HCT116 (cell line): Measurements from ENCODE around the gene DAPK1. TPM values are rescaled to one million over a fixed set of nuclear protein-coding genes. Genes with fewer than 3 reads are reported as not detected.
"Not testable (repeated sequence)": the region's sequence is repeated elsewhere in the genome, so short reads cannot be mapped to it uniquely, and the experiment has no call there.

Experiments
- ATAC-seq: fragments of 200-7000 bp; cut with Tn5 transposase; 2 replicates; pipeline ENCODE4 v1.9.1; 2020; ENCODE audit warnings: mild to moderate bottlenecking, moderate library complexity
- BruUV-seq: library from RNA; stranded (reverse); fragments of 400-500 nt; replicated peaks from 2 replicates; lab custom pipeline; 2021; lab: Mats Ljungman, UMichigan
- CTCF ChIA-PET: fragments of 300-600 bp; sonication (Branson Sonifier 250); formaldehyde crosslinking; loops from one replicate; lab custom pipeline; 2021; ENCODE audit warnings: antibody characterized with exemption; lab: Charles Lee
- POLR2A ChIA-PET: fragments of 300-600, 350-600 bp; sonication (Branson Sonifier 250); formaldehyde crosslinking; loops from one replicate; lab custom pipeline; 2021; ENCODE audit warnings: antibody characterized with exemption; lab: Charles Lee
- RAD21 ChIA-PET, 2 experiments: fragments of 300-600 bp; sonication (Branson Sonifier 250); formaldehyde crosslinking; loops; one replicate each; lab custom pipeline; 2023; ENCODE audit warnings: low total read pairs in 2 of 2; ENCODE audit not compliant: uncharacterized antibody in 2 of 2, unreplicated experiment in 2 of 2, low non-redundant PET in 1 of 2; lab: Charles Lee
- DNase-seq: peaks from one replicate; pipeline ENCODE4 v3.0.0-alpha.2; 2010; ENCODE audit warnings: low read depth, low spot score
- H2AFZ ChIP-seq: fragments of 200-600 bp; shearing (Covaris generic), sonication (generic); 2 replicates; pipeline ENCODE4 v1.6.1; 2017; ENCODE audit warnings: low read depth, mixed run types, mixed read lengths, antibody characterized with exemption, low read length; ENCODE audit not compliant: poor library complexity, severe bottlenecking
- H3K27ac ChIP-seq: 2 replicates; pipeline ENCODE4 v1.5.1; 2012; ENCODE audit warnings: low read depth, low read length
- H3K27me3 ChIP-seq: fragments of 200-600 bp; sonication (generic); 2 replicates; pipeline ENCODE4 v1.6.1; 2016; ENCODE audit warnings: mixed run types, low read length, mixed read lengths; ENCODE audit not compliant: insufficient read depth
- H3K36me3 ChIP-seq, 2 experiments: fragments of 200-500 bp in 1 of 2; fragments of 200-600 bp in 1 of 2; sonication (Bioruptor generic) in 1 of 2; sonication (generic) in 1 of 2; 2 replicates each; pipeline versions ENCODE4 v1.5.1 to v1.6.1; 2014 to 2016; ENCODE audit warnings: low read length in 2 of 2, inconsistent platforms in 1 of 2, mixed read lengths in 1 of 2, mixed run types in 1 of 2; ENCODE audit not compliant: insufficient read depth in 2 of 2, control insufficient read depth in 1 of 2
- H3K4me1 ChIP-seq, 2 experiments: fragments of 200-600 bp in 1 of 2; sonication (generic) in 1 of 2; 2 replicates each; pipeline versions ENCODE4 v1.5.1 to v1.6.1; 2012 to 2017; ENCODE audit warnings: low read length in 2 of 2, inconsistent platforms in 1 of 2, mild to moderate bottlenecking in 1 of 2, mixed read lengths in 1 of 2, mixed run types in 1 of 2, moderate library complexity in 1 of 2; ENCODE audit not compliant: insufficient read depth in 2 of 2, control insufficient read depth in 1 of 2
- H3K4me2 ChIP-seq: fragments of 200-600 bp; sonication (generic); 2 replicates; pipeline ENCODE4 v1.6.1; 2017; ENCODE audit warnings: mixed run types, low read length, mixed read lengths
- H3K4me3 ChIP-seq, 2 experiments: fragments of 200-600 bp in 1 of 2; sonication (generic) in 1 of 2; replicated peaks in 1 of 2; 2 replicates each; pipeline ENCODE4 v1.5.1; 2011 to 2016; ENCODE audit warnings: low read length in 2 of 2, control low read depth in 1 of 2, low read depth in 1 of 2, mild to moderate bottlenecking in 1 of 2, mixed read lengths in 1 of 2, mixed run types in 1 of 2
- H3K79me2 ChIP-seq: fragments of 200-600 bp; sonication (generic); 2 replicates; pipeline ENCODE4 v1.6.1; 2017; ENCODE audit warnings: mild to moderate bottlenecking, mixed run types, low read length, moderate library complexity, mixed read lengths; ENCODE audit not compliant: insufficient read depth
- H3K9ac ChIP-seq: fragments of 200-600 bp; sonication (generic); 2 replicates; pipeline ENCODE4 v1.6.1; 2016; ENCODE audit warnings: low read length, mixed read lengths
- H3K9me2 ChIP-seq: fragments of 200-600 bp; sonication (generic), shearing (Covaris generic); 2 replicates; pipeline ENCODE4 v1.6.1; 2017; ENCODE audit warnings: mixed run types, mild to moderate bottlenecking, moderate library complexity; ENCODE audit not compliant: insufficient read depth
- H3K9me3 ChIP-seq, 2 experiments: fragments of 200-500 bp in 1 of 2; fragments of 200-600 bp in 1 of 2; sonication (Bioruptor generic) in 1 of 2; sonication (generic) in 1 of 2; 2 replicates each; pipeline ENCODE4 v1.6.1; 2014 to 2017; ENCODE audit warnings: low read length in 2 of 2, mixed read lengths in 2 of 2, inconsistent platforms in 1 of 2, low read depth in 1 of 2, mild to moderate bottlenecking in 1 of 2, mixed run types in 1 of 2, moderate library complexity in 1 of 2; ENCODE audit not compliant: control insufficient read depth in 1 of 2, insufficient read depth in 1 of 2
- H4K20me1 ChIP-seq: fragments of 200-600 bp; sonication (generic), shearing (Covaris generic); 2 replicates; pipeline ENCODE4 v1.6.1; 2017; ENCODE audit warnings: mixed run types, mild to moderate bottlenecking, moderate library complexity; ENCODE audit not compliant: insufficient read depth
- CBX3 ChIP-seq: IDR thresholded peaks from 2 replicates; pipeline ENCODE4 v1.6.1; 2012; ENCODE audit warnings: low read depth
- ELF1 ChIP-seq: IDR thresholded peaks from 2 replicates; pipeline ENCODE4 v1.6.1; 2012; ENCODE audit warnings: low read depth, borderline replicate concordance
- EZH2phosphoT487 ChIP-seq: fragments of 200-600 bp; IDR thresholded peaks from 2 replicates; pipeline ENCODE4 v1.6.1; 2018; ENCODE audit warnings: antibody characterized with exemption, borderline replicate concordance
- FOSL1 ChIP-seq: IDR thresholded peaks from 2 replicates; pipeline ENCODE4 v1.6.1; 2012; ENCODE audit warnings: low read depth
- MAX ChIP-seq: IDR thresholded peaks from 2 replicates; pipeline ENCODE4 v1.6.1; 2012
- POLR2A ChIP-seq: IDR thresholded peaks from 2 replicates; pipeline ENCODE4 v1.7.0; 2011; ENCODE audit warnings: borderline replicate concordance; ENCODE audit not compliant: insufficient read depth, insufficient read length; ENCODE audit errors: extremely low read depth
- POLR2AphosphoS5 ChIP-seq: IDR thresholded peaks from 2 replicates; pipeline ENCODE4 v1.6.1; 2011; ENCODE audit warnings: mild to moderate bottlenecking, low read depth, low read length, moderate library complexity
- RAD21 ChIP-seq: IDR thresholded peaks from 2 replicates; pipeline ENCODE4 v1.6.1; 2012; ENCODE audit warnings: low read depth, mild to moderate bottlenecking
- SRF ChIP-seq: IDR thresholded peaks from 2 replicates; pipeline ENCODE4 v1.6.1; 2012; ENCODE audit warnings: low read depth
- TCF7L2 ChIP-seq: IDR thresholded peaks from 2 replicates; pipeline ENCODE4 v1.7.0; 2011; ENCODE audit warnings: borderline replicate concordance, inconsistent platforms; ENCODE audit not compliant: insufficient read depth, insufficient read length; ENCODE audit errors: extremely low read depth
- YY1 ChIP-seq: IDR thresholded peaks from 2 replicates; pipeline ENCODE4 v1.6.1; 2011; ENCODE audit warnings: low read length, low read depth, moderate library complexity, mild to moderate bottlenecking; ENCODE audit not compliant: insufficient replicate concordance; ENCODE audit errors: extremely low read depth
- ZBTB33 ChIP-seq: IDR thresholded peaks from 2 replicates; pipeline ENCODE4 v1.6.1; 2011; ENCODE audit warnings: mild to moderate bottlenecking, low read length, moderate library complexity; ENCODE audit not compliant: insufficient replicate concordance; ENCODE audit errors: extremely low read depth
- ZFX ChIP-seq: fragments of 450-650 bp; IDR thresholded peaks from 2 replicates; pipeline ENCODE4 v1.6.1; 2017
- ZNF274 ChIP-seq: fragments of 200-500 bp; sonication (Bioruptor generic); IDR thresholded peaks from 2 replicates; pipeline ENCODE4 v1.6.1; 2014; ENCODE audit warnings: mild to moderate bottlenecking, low read depth, low read length, inconsistent platforms
- intact Hi-C: fragments of 100-400 bp; cut with micrococcal nuclease; formaldehyde crosslinking; loops from 2 replicates; pipeline ENCODE4 v1.10.0; 2022
- total RNA-seq: library from RNA; stranded (reverse); gene quantifications from one replicate; pipeline ENCODE4 v1.2.1, GENCODE V29; 2021; ENCODE audit not compliant: unreplicated experiment

Gene DAPK1
- total RNA-seq, 1 experiment from 2014 or later: 5.6 TPM

- no TSS peak for BruUV-seq
Observed at GRCh38 chr9:87500491-87501270, 3.0 kb downstream of the DAPK1 start.

GRCh38 chr9:87501271-87501656, 3.6 kb downstream of the DAPK1 start:
- H3K36me3 ChIP-seq, H3K27ac ChIP-seq, H3K9me2 ChIP-seq, H4K20me1 ChIP-seq, POLR2A ChIA-PET, ATAC-seq, H3K9ac ChIP-seq, H3K27me3 ChIP-seq, CTCF ChIA-PET, RAD21 ChIA-PET, H3K9me3 ChIP-seq, BruUV-seq, H3K4me3 ChIP-seq, H3K79me2 ChIP-seq, H3K4me2 ChIP-seq, DNase-seq, H2AFZ ChIP-seq, intact Hi-C loops: not testable (repeated sequence)
- peaks cover 7 to 33% of the 10 kb centered on the region in 2 experiments for H3K4me1 ChIP-seq

More at GRCh38 chr9:87500491-87501270, 3.0 kb downstream of the DAPK1 start:
- CTCF ChIA-PET: no interaction called here
- Histone ChIP-seq H2AFZ (no peak overlapping the region), H3K4me3 (no peak overlapping the region), H3K36me3 (no peaks in the 10 kb centered on the region), H4K20me1 (no peaks in the 10 kb centered on the region), H3K27me3 (no peaks in the 10 kb centered on the region), H3K9ac (no peak overlapping the region), H3K27ac (no peak overlapping the region)
- intact Hi-C loops: no loop called here
- no peak for DNase-seq
- RAD21 ChIA-PET: no interaction called here
- TF ChIP-seq YY1 (no peak), RAD21 (no peak), ZBTB33 (no peak), POLR2AphosphoS5 (no peak), FOSL1 (no peak), SRF (no peak), ZFX (no peak), TCF7L2 (no peak), ZNF274 (no peak), EZH2phosphoT487 (no peak), POLR2A (no peak), MAX (no peak), CBX3 (no peak), ELF1 (no peak)
- TF ChIP-seq, all 23 proteins: peak for 0
- peaks cover 7 to 28% of the 10 kb centered on the region in 2 experiments for H3K4me1 ChIP-seq
- H3K79me2 ChIP-seq: no peaks in the 10 kb centered on the region
- ATAC-seq: no peak
- no peak overlapping the region for H3K4me2 ChIP-seq
- H3K9me3 ChIP-seq: no peaks in the 10 kb centered on the region
- POLR2A ChIA-PET: no interaction called here
- no peaks in the 10 kb centered on the region for H3K9me2 ChIP-seq
